IPS-18c (cell line): Measurements from ENCODE around the gene RCL1.

Source experiments
- H3K4me3 ChIP-seq: 2 replicates; pipeline ENCODE4 v1.7.0; 2013; ENCODE audit warnings: low read depth, mild to moderate bottlenecking, low read length, moderate library complexity; ENCODE audit not compliant: insufficient read depth
- H3K9me3 ChIP-seq: one replicate; pipeline ENCODE4 v1.6.1; 2013; ENCODE audit warnings: mild to moderate bottlenecking, low read length, moderate library complexity; ENCODE audit not compliant: control insufficient read depth, insufficient read depth

RCL1 gene

GRCh38 chr9:4799775-4800174 is 7.0 kb downstream of the RCL1 start:
- Histone ChIP-seq H3K9me3 (no peaks in the 10 kb centered on the region), H3K4me3 (no peak overlapping the region)

DNA sequence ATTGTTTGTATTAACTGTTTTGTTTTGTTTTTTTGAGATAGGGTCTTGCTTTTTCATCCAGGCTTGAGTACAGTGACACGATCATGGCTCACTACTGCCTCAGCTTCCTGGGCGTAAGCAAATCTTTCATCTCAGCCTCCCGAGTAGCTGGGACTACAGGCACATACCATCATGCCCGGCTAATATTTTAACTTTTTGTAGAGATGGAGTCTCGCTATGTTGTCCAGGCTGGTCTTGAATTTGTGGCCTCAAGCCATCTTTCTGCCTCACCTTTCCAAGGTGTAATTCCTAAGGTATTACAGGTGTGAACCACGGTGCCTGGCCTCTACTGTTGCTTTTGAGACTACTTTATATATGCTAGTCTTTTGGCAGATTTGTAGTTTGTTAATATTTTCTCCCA is 8.4 kb downstream of the RCL1 start:
- no peak overlapping the region for H3K4me3 ChIP-seq
- H3K9me3 ChIP-seq, result no peaks in the 10 kb centered on the region

- H3K9me3 ChIP-seq, result no peaks in the 10 kb centered on the region
- no peak overlapping the region for H3K4me3 ChIP-seq
Measured at GRCh38 chr9:4803670-4804530, 11.2 kb downstream of the RCL1 start.

DNA sequence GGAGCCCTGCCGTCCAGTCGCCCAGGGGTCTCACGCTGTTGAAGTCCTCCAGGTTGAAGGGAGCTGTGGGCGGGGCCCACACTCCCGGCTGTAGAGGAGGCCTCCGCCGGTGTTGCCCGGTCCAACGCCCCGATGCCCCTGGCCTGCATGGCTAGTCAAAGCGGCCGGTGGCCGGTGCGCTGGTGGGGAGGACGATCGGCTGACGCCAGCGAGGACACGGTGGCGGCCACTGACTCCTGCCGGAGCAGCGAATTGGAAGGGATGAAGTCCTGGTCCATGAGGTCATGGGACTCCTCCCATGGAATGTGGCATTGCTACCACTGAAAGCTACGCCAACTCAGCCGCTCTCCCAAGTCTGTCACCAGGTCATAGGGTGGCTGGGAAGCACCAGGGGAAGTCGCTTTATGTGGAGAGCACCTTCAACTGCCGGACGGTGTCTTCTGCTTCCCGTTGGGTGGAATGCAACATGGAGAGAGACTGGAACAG is 11.8 kb downstream of the RCL1 start:
- Histone ChIP-seq H3K9me3 (no peaks in the 10 kb centered on the region), H3K4me3 (no peak overlapping the region)

GRCh38 chr9:4805191-4805918 is 12.6 kb downstream of the RCL1 start:
- Histone ChIP-seq H3K9me3 (no peaks in the 10 kb centered on the region), H3K4me3 (no peak overlapping the region)

DNA sequence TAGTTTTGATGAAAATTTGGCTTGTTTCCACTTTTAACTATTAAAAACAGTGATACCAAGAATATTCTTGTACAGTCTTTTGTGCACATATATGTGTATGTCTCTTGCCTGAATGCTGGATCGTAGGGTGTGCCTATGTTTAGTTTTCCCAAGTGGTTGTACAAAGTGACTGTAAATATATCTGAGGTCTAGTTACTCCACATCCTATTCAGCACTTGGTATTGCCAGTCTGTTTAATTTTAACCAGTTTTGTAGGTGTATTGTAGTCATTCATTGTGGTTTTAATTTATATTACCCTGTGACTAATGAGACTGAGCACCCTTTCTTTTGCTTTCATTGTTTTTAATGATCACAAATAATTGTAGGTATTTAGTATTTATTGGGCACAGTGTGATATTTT is 17.8 kb downstream of the RCL1 start:
- Histone ChIP-seq H3K4me3 (no peak overlapping the region), H3K9me3 (no peaks in the 10 kb centered on the region)

- Histone ChIP-seq H3K9me3 (no peaks in the 10 kb centered on the region), H3K4me3 (no peak overlapping the region)
Measured at GRCh38 chr9:4811824-4812223, 19.1 kb downstream of the RCL1 start.

- Histone ChIP-seq H3K4me3 (no peak overlapping the region), H3K9me3 (no peaks in the 10 kb centered on the region)
Measured at GRCh38 chr9:4812858-4813257, 20.1 kb downstream of the RCL1 start.

DNA sequence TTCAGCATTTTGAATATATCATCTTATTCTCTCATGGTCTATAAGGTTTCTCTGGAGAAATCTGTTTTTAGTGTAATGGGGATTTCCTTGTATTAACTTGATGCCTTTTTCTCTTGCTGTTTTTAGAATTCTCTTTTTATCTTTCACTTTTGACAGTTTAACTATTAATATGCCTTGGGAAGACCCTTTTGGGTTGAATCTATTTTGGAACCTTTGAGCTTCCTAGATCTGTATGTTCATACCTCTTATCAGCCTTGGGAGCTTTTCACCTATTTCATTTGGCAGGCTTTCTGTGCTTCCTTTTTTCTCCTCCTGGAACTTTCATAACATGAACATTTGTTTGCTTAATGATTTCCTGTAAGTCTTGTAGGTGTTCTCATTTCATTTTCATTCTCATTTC is 22.2 kb downstream of the RCL1 start:
- H3K9me3 ChIP-seq, result no peaks in the 10 kb centered on the region
- no peak overlapping the region for H3K4me3 ChIP-seq

DNA sequence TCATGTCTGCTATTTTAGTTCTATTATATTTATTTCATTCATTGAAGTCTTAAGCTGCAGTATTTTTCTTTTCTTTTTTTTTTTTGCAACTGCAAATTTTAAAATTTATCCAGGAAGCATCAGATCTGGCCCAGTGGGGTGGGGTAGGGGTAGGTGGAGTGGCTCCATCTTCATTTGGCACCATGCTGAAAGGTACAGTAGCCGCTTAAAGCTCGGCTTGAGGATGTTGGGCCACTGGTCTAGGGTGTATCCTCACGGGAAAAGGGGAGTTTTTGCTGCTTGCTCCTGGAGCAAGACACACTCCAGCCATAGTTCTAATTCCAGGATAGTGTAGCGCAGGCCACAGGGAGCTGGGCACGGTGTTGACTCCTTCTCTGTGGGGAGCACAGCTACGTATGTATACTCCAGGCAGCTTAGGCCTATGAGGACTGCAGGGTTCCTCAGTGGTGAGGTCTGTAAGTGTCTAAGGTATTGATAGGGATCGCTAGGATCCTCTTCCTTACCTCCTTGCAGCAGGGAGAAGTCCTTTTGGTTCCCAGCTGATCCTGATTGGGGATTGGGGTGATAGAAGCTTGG is 22.7 kb downstream of the RCL1 start:
- H3K9me3 ChIP-seq, result no peaks in the 10 kb centered on the region
- H3K4me3 ChIP-seq, result no peak overlapping the region

DNA sequence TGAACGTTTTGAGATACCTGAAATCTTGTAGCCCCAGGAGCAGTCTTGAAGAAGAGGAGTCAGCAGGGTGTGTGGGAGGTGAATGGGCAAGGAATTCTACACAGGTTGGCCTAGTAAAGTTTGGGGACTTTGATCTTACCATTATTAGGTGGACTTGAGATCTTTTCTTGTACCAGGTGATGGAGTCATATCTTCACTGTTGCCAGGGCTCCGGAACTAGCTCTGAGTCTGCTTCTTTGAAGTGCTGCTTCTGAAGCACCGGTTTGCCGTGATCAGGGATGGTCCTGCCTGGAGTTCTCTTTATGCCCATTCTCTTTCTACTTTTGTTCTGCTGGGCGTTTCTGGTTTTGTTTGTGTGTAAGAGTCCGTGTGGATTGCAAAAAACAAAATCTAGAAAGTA is 27.4 kb downstream of the RCL1 start:
- H3K4me3 ChIP-seq, result no peak overlapping the region
- H3K9me3 ChIP-seq, result no peaks in the 10 kb centered on the region

DNA sequence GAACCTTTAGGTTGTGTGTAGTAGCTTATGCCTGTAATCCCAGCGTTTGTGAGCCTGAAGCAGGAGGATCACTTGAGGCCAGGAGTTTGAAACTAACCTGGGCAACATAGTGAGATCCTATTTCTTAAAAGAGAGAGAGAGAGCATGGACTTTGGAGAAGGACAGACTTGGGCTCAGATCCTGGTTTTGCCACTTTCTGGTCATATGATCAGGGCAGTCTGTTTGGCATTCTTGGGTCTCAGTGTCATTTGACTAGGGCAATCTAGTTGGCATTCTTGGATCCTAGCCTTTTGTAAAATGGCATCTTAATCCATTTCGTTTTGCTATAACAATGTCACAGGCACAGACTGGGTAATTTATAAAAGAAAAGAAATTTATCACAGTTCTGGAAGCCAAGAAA is 28.4 kb downstream of the RCL1 start:
- H3K9me3 ChIP-seq, result no peaks in the 10 kb centered on the region
- no peak overlapping the region for H3K4me3 ChIP-seq

DNA sequence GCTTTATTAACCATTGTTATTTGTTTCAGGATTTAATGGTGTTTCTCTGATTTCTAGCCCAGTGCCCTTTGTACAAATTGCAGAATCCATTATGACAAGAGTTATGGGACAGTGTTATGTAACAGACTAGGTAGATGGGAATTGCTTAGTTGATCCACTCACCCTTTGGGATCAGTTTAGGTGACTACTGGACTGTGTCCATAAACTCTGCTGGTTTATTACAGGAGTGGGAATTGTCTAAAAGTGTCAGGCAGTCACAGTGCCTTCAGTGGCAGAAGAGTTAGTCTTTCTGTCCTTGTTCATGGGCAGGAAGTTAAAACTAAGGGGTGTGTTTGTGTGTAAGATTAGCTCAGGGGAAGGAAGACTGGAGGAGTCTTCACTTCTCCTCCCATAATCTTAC is 29.3 kb downstream of the RCL1 start:
- H3K9me3 ChIP-seq, result no peaks in the 10 kb centered on the region

GRCh38 chr9:4826417-4827166 is 33.8 kb downstream of the RCL1 start:
- H3K4me3 ChIP-seq, result no peak overlapping the region
- no peaks in the 10 kb centered on the region for H3K9me3 ChIP-seq

More for the DNA sequence above, 29.3 kb downstream of the RCL1 start:
- H3K4me3 ChIP-seq, result no peak overlapping the region

DNA sequence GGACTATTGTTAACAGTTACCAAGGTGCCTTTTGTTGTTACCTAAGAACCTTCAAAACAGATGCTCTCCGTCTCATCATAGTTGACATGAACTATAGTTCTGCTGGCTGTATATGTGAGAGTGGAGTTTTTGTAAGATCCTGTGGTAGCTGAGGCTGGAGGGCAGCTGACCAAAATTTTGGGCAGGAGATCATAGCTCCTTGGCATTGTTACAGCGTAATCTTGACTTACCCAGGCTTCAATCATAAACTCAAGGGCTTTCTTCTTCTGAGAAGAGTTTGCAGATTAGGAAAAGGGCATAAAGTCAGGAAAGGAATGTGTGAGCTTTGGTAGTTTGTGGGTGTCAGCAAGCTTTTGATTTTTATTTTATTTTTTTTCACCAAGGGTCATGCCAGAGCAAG is 34.5 kb downstream of the RCL1 start:
- H3K9me3 ChIP-seq, result no peaks in the 10 kb centered on the region
- no peak overlapping the region for H3K4me3 ChIP-seq

DNA sequence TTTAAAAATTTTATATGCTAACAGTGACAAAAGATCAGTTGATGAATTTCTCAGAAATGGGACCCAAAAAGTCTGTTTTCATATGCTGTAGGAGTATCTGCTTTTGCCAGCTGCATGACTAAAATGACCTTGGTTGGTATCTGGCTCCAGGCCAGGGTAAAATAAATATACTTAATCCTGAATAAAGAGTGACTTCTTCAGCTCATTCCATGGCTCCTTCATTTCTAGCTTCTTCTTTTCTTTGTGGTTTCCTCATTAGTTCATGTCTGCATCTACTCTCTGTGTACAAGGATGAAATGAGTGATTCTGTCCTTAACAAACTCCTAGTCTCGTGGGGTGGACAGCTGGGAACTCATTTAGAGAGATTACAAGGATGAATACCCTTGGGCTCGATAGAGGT is 36.0 kb downstream of the RCL1 start:
- no peaks in the 10 kb centered on the region for H3K9me3 ChIP-seq
- H3K4me3 ChIP-seq, result no peak overlapping the region

DNA sequence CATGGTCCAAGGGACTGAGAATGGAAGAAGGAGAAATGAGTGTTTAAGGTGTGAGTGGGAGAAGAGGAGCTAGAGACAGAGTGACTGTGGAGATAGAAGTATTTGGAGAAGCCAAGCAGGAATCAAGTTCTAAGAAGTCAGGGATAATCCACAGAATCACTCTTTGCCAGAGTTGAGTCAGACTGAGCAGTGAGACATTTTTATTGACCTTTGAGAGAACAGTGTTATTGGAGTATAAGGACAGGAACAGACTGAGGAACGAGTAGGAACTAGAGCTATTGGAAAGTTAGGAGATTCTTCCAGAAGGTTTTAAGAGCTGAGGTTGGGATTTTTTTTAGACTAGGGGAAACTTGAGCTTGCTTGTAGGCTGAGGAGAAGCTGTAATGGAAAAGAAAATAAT is 37.2 kb downstream of the RCL1 start:
- Histone ChIP-seq H3K9me3 (no peaks in the 10 kb centered on the region), H3K4me3 (no peak overlapping the region)
